ENCODE data around the gene ATG10. TPM values are rescaled to one million over a fixed set of nuclear protein-coding genes. Genes with fewer than 3 reads are reported as not detected.

Gene ATG10
- total and polyA plus RNA-seq, 2 experiments from 2014 or later = 12.5 to 17.7 TPM

- Histone ChIP-seq H3K4me2 (no peak overlapping the region), H4K20me1 (replicated peaks; ENCODE audit: insufficient read depth) (no peaks in the 10 kb centered on the region), H3K4me3 (no peak overlapping the region), H3K9me2 (ENCODE audit: insufficient read depth) (no peaks in the 10 kb centered on the region), H2AFZ (no peak overlapping the region), H3K36me3 (ENCODE audit: insufficient read depth) (no peaks in the 10 kb centered on the region), H3K27me3 (ENCODE audit: insufficient read depth) (no peaks in the 10 kb centered on the region), H3K79me2 (replicated peaks; ENCODE audit: insufficient read depth) (no peaks in the 10 kb centered on the region), H3K27ac (ENCODE audit: low read depth) (no peak overlapping the region), H3F3A (replicated peaks; ENCODE audit: low read depth) (no peaks in the 10 kb centered on the region), H3K4me1 (ENCODE audit: insufficient read depth) (no peaks in the 10 kb centered on the region)
- no peak for DNase-seq (ENCODE audit: low spot score)
- Mint-ChIP-seq H3K9me3 (no peaks in the 10 kb centered on the region; the same call in 2 of the 3 replicates), H3K27ac (no peak overlapping the region), H3K4me3 (no peak overlapping the region), H3K36me3 (ENCODE audit: low read depth) (no peaks in the 10 kb centered on the region), H3K27me3 (ENCODE audit: insufficient read depth, low read depth, poor library complexity) (no peaks in the 10 kb centered on the region), H3K4me1 (no peaks in the 10 kb centered on the region)
- TF ChIP-seq EZH2 (IDR thresholded peaks at IDR 0.05; ENCODE audit: low read depth, unreplicated experiment) (no peak), ETS1 (IDR thresholded peaks at IDR 0.05) (no peak), NANOG (IDR thresholded peaks at IDR 0.05; ENCODE audit: borderline replicate concordance) (no peak), ZNF331 (CRISPR knock-in tag; IDR thresholded peaks at IDR 0.05; ENCODE audit: low read depth) (no peak), JUNB (IDR thresholded peaks at IDR 0.05; ENCODE audit: unreplicated experiment) (no peak), ZNF114 (CRISPR knock-in tag; IDR thresholded peaks at IDR 0.05) (no peak), CTCF (conservative IDR thresholded peaks at IDR 0.05; ENCODE audit: low read depth in 2 of 2) (no peak), EZH2phosphoT487 (IDR thresholded peaks at IDR 0.05; ENCODE audit: unreplicated experiment) (no peak), POLR2AphosphoS5 (IDR thresholded peaks at IDR 0.05; ENCODE audit: low read depth) (no peak), CREB1 (CRISPR knock-in tag; IDR thresholded peaks at IDR 0.05; ENCODE audit: low read depth) (no peak), ZNF462 (CRISPR knock-in tag; IDR thresholded peaks at IDR 0.05) (no peak), STAT1 (IDR thresholded peaks at IDR 0.05; ENCODE audit: unreplicated experiment) (no peak), REST (IDR thresholded peaks at IDR 0.05; ENCODE audit: unreplicated experiment) (no peak)
- no peak for ATAC-seq
Measured at GRCh38 chr5:82246960-82247574, 275.2 kb downstream of the ATG10 start.
